Renal pelvis (tissue), 12 donors: ENCODE data around the gene DHRS1. TPM values are rescaled to one million over a fixed set of nuclear protein-coding genes. Genes with fewer than 3 reads are reported as not detected.
A peak's percentile ranks its signal among the peaks of the same experiment; 100 is the strongest.

Experiments
- DNase-seq: peaks from one replicate; pipeline ENCODE4 v3.0.0-alpha.2; 2013
- long read RNA-seq, 16 experiments: transcript quantifications; one replicate each; lab custom pipeline, GENCODE V29; 2026
- polyA plus RNA-seq, 3 donors: library from polyadenylated mRNA; unstranded; fragments of 120-200 nt; gene quantifications; one replicate each; pipeline ENCODE4 v1.2.1, GENCODE V29; 2013; ENCODE audit not compliant: insufficient read length in 3 of 3

The DHRS1 gene
- 10 to 100 TPM; 41.6 to 68.7 (median 43.4) TPM for polyA plus RNA-seq
- long read RNA-seq, donor 1, transcript DHRS1-205 (1 exons, 528 nt), result minor isoform, 6 of 24 reads
- long read RNA-seq, donor 1, transcript DHRS1-201 (9 exons, 1,480 nt), result major isoform, 13 of 24 reads
- long read RNA-seq, donor 1, partial matches to known transcripts, result 0 of 24 reads
- long read RNA-seq, donor 1, other reads (novel, unspliced or antisense), result 0 of 24 reads
- long read RNA-seq, donor 2, transcript DHRS1-205 (1 exons, 528 nt), result minor isoform, 6 of 22 reads
- long read RNA-seq, donor 2, transcript DHRS1-201 (9 exons, 1,480 nt), result major isoform, 13 of 22 reads
- long read RNA-seq, donor 2, partial matches to known transcripts, result 0 of 22 reads
- long read RNA-seq, donor 2, other reads (novel, unspliced or antisense), result 0 of 22 reads
- long read RNA-seq, donor 3, transcript DHRS1-205 (1 exons, 528 nt), result minor isoform, 5 of 66 reads
- long read RNA-seq, donor 3, transcript DHRS1-201 (9 exons, 1,480 nt), result major isoform, 14 of 66 reads
- long read RNA-seq, donor 3, partial matches to known transcripts, result 26 of 66 reads
- long read RNA-seq, donor 3, other reads (novel, unspliced or antisense), result 16 of 66 reads
- long read RNA-seq, donor 4, transcript DHRS1-201 (9 exons, 1,480 nt), result minor isoform, 9 of 27 reads
- long read RNA-seq, donor 4, transcript DHRS1-205 (1 exons, 528 nt), result major isoform, 10 of 27 reads
- long read RNA-seq, donor 4, partial matches to known transcripts, result 5 of 27 reads
- long read RNA-seq, donor 4, other reads (novel, unspliced or antisense), result 0 of 27 reads
- long read RNA-seq, donor 5, transcript DHRS1-201 (9 exons, 1,480 nt), result major isoform, 5 of 23 reads
- long read RNA-seq, donor 5, partial matches to known transcripts, result 0 of 23 reads
- long read RNA-seq, donor 5, other reads (novel, unspliced or antisense), result 17 of 23 reads
- long read RNA-seq, donor 6, transcript DHRS1-201 (9 exons, 1,480 nt), result major isoform, 15 of 57 reads
- long read RNA-seq, donor 6, transcript DHRS1-205 (1 exons, 528 nt), result minor isoform, 7 of 57 reads
- long read RNA-seq, donor 6, partial matches to known transcripts, result 32 of 57 reads
- long read RNA-seq, donor 6, other reads (novel, unspliced or antisense), result 0 of 57 reads
- long read RNA-seq, donor 7, transcript DHRS1-201 (9 exons, 1,480 nt), result minor isoform, 14 of 41 reads
- long read RNA-seq, donor 7, transcript DHRS1-205 (1 exons, 528 nt), result major isoform, 15 of 41 reads
- long read RNA-seq, donor 7, partial matches to known transcripts, result 0 of 41 reads
- long read RNA-seq, donor 7, other reads (novel, unspliced or antisense), result 11 of 41 reads
- long read RNA-seq, donor 8, transcript DHRS1-201 (9 exons, 1,480 nt), result major isoform, 8 of 11 reads
- long read RNA-seq, donor 8, partial matches to known transcripts, result 0 of 11 reads
- long read RNA-seq, donor 8, other reads (novel, unspliced or antisense), result 0 of 11 reads
- long read RNA-seq, donor 9, transcript DHRS1-205 (1 exons, 528 nt), result minor isoform, 13 of 53 reads
- long read RNA-seq, donor 9, transcript DHRS1-211 (2 exons, 1,181 nt), result minor isoform, 5 of 53 reads
- long read RNA-seq, donor 9, transcript DHRS1-201 (9 exons, 1,480 nt), result major isoform, 22 of 53 reads
- long read RNA-seq, donor 9, partial matches to known transcripts, result 8 of 53 reads
- long read RNA-seq, donor 9, other reads (novel, unspliced or antisense), result 5 of 53 reads
- long read RNA-seq, donor 10, transcript DHRS1-201 (9 exons, 1,480 nt), result major isoform, 10 of 21 reads
- long read RNA-seq, donor 10, transcript DHRS1-205 (1 exons, 528 nt), result minor isoform, 7 of 21 reads
- long read RNA-seq, donor 10, partial matches to known transcripts, result 0 of 21 reads
- long read RNA-seq, donor 10, other reads (novel, unspliced or antisense), result 0 of 21 reads
- long read RNA-seq, donor 11, transcript DHRS1-201 (9 exons, 1,480 nt), result major isoform, 8 of 31 reads
- long read RNA-seq, donor 11, transcript DHRS1-205 (1 exons, 528 nt), result minor isoform, 7 of 31 reads
- long read RNA-seq, donor 11, partial matches to known transcripts, result 0 of 31 reads
- long read RNA-seq, donor 11, other reads (novel, unspliced or antisense), result 16 of 31 reads
- long read RNA-seq, donor 12, transcript DHRS1-211 (2 exons, 1,181 nt), result minor isoform, 6 of 82 reads
- long read RNA-seq, donor 12, transcript DHRS1-201 (9 exons, 1,480 nt), result major isoform, 17 of 82 reads
- long read RNA-seq, donor 12, transcript DHRS1-205 (1 exons, 528 nt), result minor isoform, 11 of 82 reads
- long read RNA-seq, donor 12, partial matches to known transcripts, result 35 of 82 reads
- long read RNA-seq, donor 12, other reads (novel, unspliced or antisense), result 13 of 82 reads
- long read RNA-seq, donor 13, transcript DHRS1-205 (1 exons, 528 nt), result minor isoform, 5 of 16 reads
- long read RNA-seq, donor 13, transcript DHRS1-201 (9 exons, 1,480 nt), result major isoform, 9 of 16 reads
- long read RNA-seq, donor 13, partial matches to known transcripts, result 0 of 16 reads
- long read RNA-seq, donor 13, other reads (novel, unspliced or antisense), result 0 of 16 reads
- long read RNA-seq, donor 14, result 0 reads
- long read RNA-seq, donor 15, result 0 reads
- long read RNA-seq, donor 16, transcript DHRS1-201 (9 exons, 1,480 nt), result major isoform, 14 of 40 reads
- long read RNA-seq, donor 16, transcript DHRS1-205 (1 exons, 528 nt), result minor isoform, 5 of 40 reads
- long read RNA-seq, donor 16, partial matches to known transcripts, result 7 of 40 reads
- long read RNA-seq, donor 16, other reads (novel, unspliced or antisense), result 10 of 40 reads

GRCh38 chr14:24299255-24300191, at the start of gene DHRS1, which contains the start of gene NOP9:
Gene DHRS1, minus strand, starts transcription at chr14:24299780. Its CDS starts 674 bp downstream, at chr14:24299106.
Gene NOP9, plus strand, starts transcription at chr14:24299850. Its CDS starts 105 bp downstream, at chr14:24299955.
- DNase-seq, result peak; percentile 91

GRCh38 chr14:24348186-24348585, 48.6 kb upstream of the DHRS1 start:
- DNase-seq, result no peak

- no peak for DNase-seq
Observed at GRCh38 chr14:24347134-24347533, 47.6 kb upstream of the DHRS1 start.

GRCh38 chr14:24343795-24344660, 44.4 kb upstream of the DHRS1 start:
- no peak for DNase-seq

- DNase-seq, result no peak
Observed at GRCh38 chr14:24342889-24343288, 43.3 kb upstream of the DHRS1 start.

- DNase-seq, result no peak
Observed at GRCh38 chr14:24340606-24341005, 41.0 kb upstream of the DHRS1 start.

- no peak for DNase-seq
Observed at GRCh38 chr14:24339284-24340151, 39.9 kb upstream of the DHRS1 start, which contains the start of gene RIPK3. Gene RIPK3, minus strand, starts transcription at chr14:24339991. Its CDS starts 165 bp downstream, at chr14:24339826.

GRCh38 chr14:24338843-24339242, 39.3 kb upstream of the DHRS1 start:
- DNase-seq, result no peak

- no peak for DNase-seq
Observed at GRCh38 chr14:24337824-24338175, 38.2 kb upstream of the DHRS1 start.

- no peak for DNase-seq
Observed at GRCh38 chr14:24337144-24337823, 37.7 kb upstream of the DHRS1 start.

- no peak for DNase-seq
Observed at GRCh38 chr14:24335461-24336171, 36.0 kb upstream of the DHRS1 start.

- no peak for DNase-seq
Observed at GRCh38 chr14:24334431-24335291, 35.1 kb upstream of the DHRS1 start, which contains the start of gene ADCY4. Gene ADCY4, minus strand, starts transcription at chr14:24335071. Its CDS starts 419 bp downstream, at chr14:24334652.
